Measurements from ENCODE around the gene MRM2.

MRM2 gene

DNA sequence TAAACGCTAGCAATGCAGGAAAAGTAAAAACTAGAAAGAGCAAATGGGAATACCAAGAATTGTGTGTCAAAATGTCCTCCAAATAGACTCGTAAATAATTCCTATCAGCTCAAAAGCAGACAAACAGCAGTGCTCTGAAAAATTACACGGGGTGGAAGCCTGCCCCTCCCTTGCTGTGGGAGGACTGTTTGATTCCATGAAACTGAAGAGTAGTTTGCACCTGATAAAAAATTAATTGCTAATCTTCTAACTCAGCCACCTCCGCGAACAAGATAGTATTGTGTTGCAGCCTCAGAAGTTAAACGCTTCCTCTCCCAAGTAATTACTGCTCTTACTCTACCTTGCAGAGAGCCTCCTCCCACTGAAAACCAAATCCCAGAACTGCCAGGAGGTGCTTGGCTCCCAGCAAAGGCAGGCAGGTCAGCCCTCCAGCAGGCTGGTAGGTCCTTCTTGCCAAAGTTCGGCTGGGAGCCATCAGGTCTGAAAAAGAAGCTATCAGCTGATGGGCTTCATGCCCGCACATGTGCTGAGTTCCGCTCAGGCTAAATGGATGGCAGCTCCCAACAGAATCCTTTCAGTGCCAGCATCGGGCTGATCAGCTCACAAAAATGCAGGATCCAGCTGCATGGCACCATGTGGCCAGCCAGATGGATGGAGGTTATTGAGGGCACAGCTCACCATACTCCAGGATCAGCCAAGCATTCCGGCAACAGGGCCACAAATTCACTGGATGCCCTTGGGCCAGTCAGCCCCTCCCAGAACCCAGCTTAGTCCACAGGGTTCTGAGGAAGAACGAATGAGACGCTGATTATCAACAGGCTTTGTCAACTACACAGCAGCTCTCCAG, 46.4 kb downstream of the MRM2 start:
- H3K36me3 Mint-ChIP-seq, result peaks cover 19% of the 10 kb centered on the region
- H3K9me3 Mint-ChIP-seq, result no peaks in the 10 kb centered on the region
- DNase-seq (ENCODE audit: low spot score in 2 of 2) (no peak), ATAC-seq (ENCODE audit: low read depth) (no peak)
- H3K4me3 Mint-ChIP-seq, result no peak overlapping the region
- H3K27me3 Mint-ChIP-seq, result no peaks in the 10 kb centered on the region
- H3K4me1 Mint-ChIP-seq, result no peaks in the 10 kb centered on the region
- H3K27ac Mint-ChIP-seq, result no peak overlapping the region

DNA sequence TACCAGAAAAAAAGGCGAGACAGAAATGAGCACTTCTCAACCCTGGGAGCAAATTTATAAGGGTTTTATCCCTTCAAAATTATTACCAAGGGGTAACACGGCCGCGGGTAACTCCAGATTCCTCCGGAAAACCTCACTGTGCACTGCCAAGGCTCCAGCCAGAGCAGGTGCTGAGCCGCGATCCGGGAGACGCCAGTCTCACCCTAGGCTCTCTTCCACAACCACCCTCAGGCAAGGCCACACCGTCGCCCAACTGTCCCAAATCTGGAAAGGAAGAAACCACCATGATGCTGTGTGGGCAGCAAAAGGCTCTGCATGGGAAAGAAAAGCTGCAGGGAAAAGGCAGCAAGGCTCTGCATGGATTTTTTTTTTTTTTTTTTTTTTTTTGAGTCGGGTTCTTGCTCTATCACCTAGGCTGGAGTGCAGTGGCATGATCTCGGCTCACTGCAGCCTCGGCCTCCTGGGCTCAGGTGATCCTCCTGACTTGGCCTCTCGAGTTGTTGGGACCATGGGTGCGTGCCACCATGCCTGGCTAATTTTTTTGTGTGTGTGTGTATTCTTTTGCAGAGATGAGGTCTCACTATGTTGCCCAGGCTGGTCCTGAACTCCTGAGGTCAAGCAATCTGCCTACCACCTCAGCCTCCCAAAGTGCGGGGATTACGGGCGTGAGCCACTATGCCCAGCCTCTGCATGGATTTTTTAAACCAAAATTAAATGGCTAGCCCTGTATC, 48.3 kb downstream of the MRM2 start:
- Mint-ChIP-seq H3K9me3 (peaks cover 6% of the 10 kb centered on the region), H3K27me3 (no peaks in the 10 kb centered on the region), H3K4me1 (no peaks in the 10 kb centered on the region), H3K4me3 (no peak overlapping the region), H3K27ac (no peak overlapping the region), H3K36me3 (peaks cover 25% of the 10 kb centered on the region)
- no peak for ATAC-seq (ENCODE audit: low read depth)
- DNase-seq (ENCODE audit: low spot score in 2 of 2), result no peak

DNA sequence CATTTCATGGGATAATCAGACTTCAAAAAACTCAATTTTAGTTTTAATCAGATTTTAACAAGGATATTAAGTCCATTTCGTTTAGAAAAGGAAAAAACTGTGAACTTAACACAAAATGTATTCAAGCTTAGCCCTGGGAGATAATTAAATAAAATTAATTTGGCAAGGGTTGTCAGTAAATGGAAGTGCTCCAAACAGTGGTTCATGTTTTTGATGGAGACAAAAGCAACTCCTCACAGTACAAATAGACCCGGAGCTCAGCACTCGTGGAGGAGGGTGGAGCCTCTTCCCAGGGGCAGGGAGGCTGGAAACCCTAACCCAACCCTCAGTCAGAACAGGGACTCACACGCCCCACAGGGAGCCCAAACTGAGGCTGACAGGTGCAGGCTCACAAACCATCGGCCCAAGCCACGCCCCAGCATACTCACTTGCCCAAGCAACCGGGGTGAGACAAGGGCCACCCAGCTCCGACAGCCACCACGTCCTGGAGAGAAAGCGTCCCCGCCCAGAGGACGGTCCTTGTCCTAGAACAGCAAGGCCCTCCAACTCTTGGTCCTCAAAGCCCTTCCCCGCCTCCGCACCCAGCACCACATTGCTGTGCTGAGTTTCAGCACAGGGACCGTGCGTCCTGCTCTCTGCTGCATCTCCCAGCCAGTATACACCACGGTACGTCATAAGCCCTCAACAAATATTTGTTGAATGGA, 49.0 kb downstream of the MRM2 start:
- no peaks in the 10 kb centered on the region for H3K27me3 Mint-ChIP-seq
- ATAC-seq (ENCODE audit: low read depth), result no peak
- no peaks in the 10 kb centered on the region for H3K4me1 Mint-ChIP-seq
- DNase-seq (ENCODE audit: low spot score in 2 of 2), result no peak
- H3K36me3 Mint-ChIP-seq, result peaks cover 31% of the 10 kb centered on the region
- peaks cover 9% of the 10 kb centered on the region for H3K9me3 Mint-ChIP-seq
- no peak overlapping the region for H3K4me3 Mint-ChIP-seq
- no peak overlapping the region for H3K27ac Mint-ChIP-seq

DNA sequence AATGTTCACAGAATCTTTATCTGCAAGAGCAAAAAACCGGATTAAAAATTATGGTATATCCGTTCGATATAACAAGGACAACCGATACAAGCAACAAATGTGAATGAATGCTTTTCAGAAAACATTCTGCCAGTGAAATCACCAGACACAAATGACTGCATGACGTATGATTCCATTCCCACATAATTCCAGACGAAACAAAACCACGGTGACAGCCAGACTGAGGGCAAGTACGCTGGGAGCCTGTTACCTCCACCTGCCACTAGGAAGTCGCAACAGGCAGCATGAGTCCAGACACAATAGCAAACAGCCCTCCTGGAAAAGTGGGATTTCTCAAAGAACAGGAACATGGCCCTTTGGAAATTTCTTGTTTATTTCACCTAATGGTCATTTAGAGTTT, 51.0 kb downstream of the MRM2 start:
- Mint-ChIP-seq H3K4me3 (no peak overlapping the region), H3K36me3 (peaks cover 29% of the 10 kb centered on the region), H3K4me1 (no peaks in the 10 kb centered on the region), H3K27ac (no peak overlapping the region), H3K9me3 (peaks cover 9% of the 10 kb centered on the region), H3K27me3 (no peaks in the 10 kb centered on the region)
- DNase-seq (ENCODE audit: low spot score in 2 of 2) (no peak), ATAC-seq (ENCODE audit: low read depth) (no peak)

DNA sequence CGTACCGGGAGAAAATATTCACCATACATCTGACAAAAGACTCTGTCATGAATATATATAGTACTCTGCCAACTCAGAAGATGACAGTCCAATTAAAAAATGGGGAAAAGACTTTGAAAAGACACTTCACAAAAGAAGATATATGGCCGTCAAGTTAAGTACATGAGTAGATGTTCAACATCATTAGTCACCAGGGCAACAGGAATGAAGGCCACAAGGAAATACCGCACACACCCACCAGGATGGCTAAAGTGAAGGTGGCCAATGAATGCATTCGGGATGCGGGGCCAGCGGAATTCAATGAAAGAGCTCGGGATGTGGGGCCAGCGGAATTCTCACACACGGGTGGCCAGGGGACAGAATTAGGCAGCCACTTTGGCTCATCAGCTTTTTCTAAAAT, 51.5 kb downstream of the MRM2 start:
- DNase-seq (ENCODE audit: low spot score in 2 of 2) (no peak), ATAC-seq (ENCODE audit: low read depth) (no peak)
- peaks cover 31% of the 10 kb centered on the region for H3K36me3 Mint-ChIP-seq
- peaks cover 9% of the 10 kb centered on the region for H3K9me3 Mint-ChIP-seq
- no peaks in the 10 kb centered on the region for H3K4me1 Mint-ChIP-seq
- H3K27me3 Mint-ChIP-seq, result no peaks in the 10 kb centered on the region
- peak overlapping the region; percentile 60 for H3K27ac Mint-ChIP-seq
- no peak overlapping the region for H3K4me3 Mint-ChIP-seq

DNA sequence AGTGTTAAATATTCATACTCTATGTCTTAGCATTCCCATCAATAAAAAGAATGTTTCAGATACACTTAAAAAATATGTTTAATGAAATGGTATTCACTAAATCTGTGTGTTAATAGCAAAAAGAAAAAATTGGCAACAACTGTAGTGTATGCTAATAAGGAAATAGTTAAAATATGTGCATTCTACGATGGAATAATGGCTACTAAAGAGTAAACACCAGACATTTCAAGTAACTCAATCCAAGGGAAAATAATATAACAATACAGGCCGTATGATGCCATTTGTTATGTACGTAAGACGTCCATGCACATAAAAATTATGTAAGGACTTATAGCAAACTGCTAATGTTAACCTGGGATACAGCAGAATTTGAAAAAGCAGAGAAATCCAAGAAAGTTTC, 55.8 kb downstream of the MRM2 start:
- H3K9me3 Mint-ChIP-seq, result peaks cover 9% of the 10 kb centered on the region
- peaks cover 9% of the 10 kb centered on the region for H3K4me1 Mint-ChIP-seq
- no peaks in the 10 kb centered on the region for H3K27me3 Mint-ChIP-seq
- no peak for DNase-seq (ENCODE audit: low spot score in 2 of 2)
- no peak for ATAC-seq (ENCODE audit: low read depth)
- no peak overlapping the region for H3K4me3 Mint-ChIP-seq
- H3K36me3 Mint-ChIP-seq, result peaks cover 41% of the 10 kb centered on the region
- no peak overlapping the region for H3K27ac Mint-ChIP-seq

DNA sequence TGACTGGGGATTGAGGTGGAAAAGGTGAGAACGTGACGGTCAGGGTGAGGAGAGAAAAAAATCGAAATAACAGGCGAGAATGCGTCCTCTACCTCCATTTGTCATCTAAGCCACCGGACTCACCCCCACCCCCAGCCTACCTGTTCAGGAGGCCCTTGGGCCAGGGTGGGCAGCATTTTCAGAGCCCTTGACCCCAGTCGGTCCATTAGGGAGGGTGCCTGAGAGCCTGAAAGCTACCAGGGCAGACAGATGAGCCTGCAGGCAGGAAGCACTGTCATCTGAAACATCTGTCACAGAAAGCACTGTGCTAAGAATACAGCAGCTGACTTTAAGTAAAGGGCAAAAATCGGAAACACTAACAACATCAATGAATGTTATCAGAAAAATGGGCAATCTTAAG, 56.3 kb downstream of the MRM2 start:
- peaks cover 9% of the 10 kb centered on the region for H3K4me1 Mint-ChIP-seq
- peaks cover 9% of the 10 kb centered on the region for H3K9me3 Mint-ChIP-seq
- DNase-seq (ENCODE audit: low spot score in 2 of 2) (no peak), ATAC-seq (ENCODE audit: low read depth) (no peak)
- H3K27ac Mint-ChIP-seq, result no peak overlapping the region
- no peak overlapping the region for H3K4me3 Mint-ChIP-seq
- H3K27me3 Mint-ChIP-seq, result no peaks in the 10 kb centered on the region
- peaks cover 46% of the 10 kb centered on the region for H3K36me3 Mint-ChIP-seq

All from memory B cell (primary cell).